K562 (cell line): ENCODE results near the gene TRMT1. TPM values are rescaled to one million over a fixed set of nuclear protein-coding genes. Genes with fewer than 3 reads are reported as not detected.

Experiments used
- ASH1L ChIP-seq: fragments of 450-650 bp; IDR thresholded peaks from 2 replicates; pipeline ENCODE4 v1.6.1; 2018; ENCODE audit warnings: borderline replicate concordance, mild to moderate bottlenecking, low read depth; ENCODE audit not compliant: partially characterized antibody
- BRD9 ChIP-seq: fragments of 450-650 bp; IDR thresholded peaks from 2 replicates; pipeline ENCODE4 v1.6.1; 2018; ENCODE audit warnings: low read depth; ENCODE audit not compliant: partially characterized antibody
- EGR1 ChIP-seq: fragments of 450-650 bp; conservative IDR thresholded peaks from 2 replicates; pipeline ENCODE4 v1.6.1; 2017; ENCODE audit warnings: mild to moderate bottlenecking
- FOXA3 ChIP-seq, 2 experiments: fragments of 450-650 bp in 1 of 2; sonication (generic) in 1 of 2; formaldehyde crosslinking; IDR thresholded peaks in 1 of 2; conservative IDR thresholded peaks in 1 of 2; 2 replicates each; pipeline versions ENCODE4 v1.4.0 to v1.8.0; 2020 to 2022; ENCODE audit warnings: mild to moderate bottlenecking in 2 of 2, missing genetic modification reagents in 1 of 2
- MYC ChIP-seq, 2 experiments: fragments of 250-450 bp in 1 of 2; sonication (Bioruptor Pico) in 1 of 2; IDR thresholded peaks; 2 replicates each; pipeline versions ENCODE4 v1.5.1 to v1.6.1; 2012 to 2021; ENCODE audit warnings: low read depth in 2 of 2, borderline replicate concordance in 1 of 2, improper control_type of control experiment in 1 of 2, low read length in 1 of 2, mild to moderate bottlenecking in 1 of 2, moderate library complexity in 1 of 2
- NR3C1 ChIP-seq: sonication (generic); formaldehyde crosslinking; IDR thresholded peaks from 2 replicates; pipeline ENCODE4 v1.8.1; 2022; ENCODE audit warnings: missing genetic modification reagents
- POLR2A ChIP-seq: fragments of 450-650 bp; conservative IDR thresholded peaks from 2 replicates; pipeline ENCODE4 v1.6.1; 2016
- POLR2B ChIP-seq: fragments of 450-650 bp; IDR thresholded peaks from 2 replicates; pipeline ENCODE4 v1.6.1; 2018; ENCODE audit warnings: low read depth; ENCODE audit not compliant: partially characterized antibody
- SMARCA4 ChIP-seq: fragments of 450-650 bp; IDR thresholded peaks from 2 replicates; pipeline ENCODE4 v1.6.1; 2016
- SUPT5H ChIP-seq: fragments of 450-650 bp; IDR thresholded peaks from 2 replicates; pipeline ENCODE4 v1.6.1; 2016
- TARDBP ChIP-seq: fragments of 450-650 bp; IDR thresholded peaks from 2 replicates; pipeline ENCODE4 v1.6.1; 2016
- ZNF395 ChIP-seq: fragments of 200-800 bp; sonication (Bioruptor generic); IDR thresholded peaks from 2 replicates; pipeline ENCODE4 v1.6.1; 2017; ENCODE audit warnings: missing genetic modification characterization, missing compliant biosample characterization
- ZNF695 ChIP-seq: fragments of 450-650 bp; formaldehyde crosslinking; IDR thresholded peaks from 2 replicates; pipeline ENCODE4 v1.4.0; 2020; ENCODE audit warnings: mild to moderate bottlenecking, moderate library complexity
- polyA plus RNA-seq, 8 experiments: library from polyadenylated mRNA; depleted of rRNA in 4 of 8; stranded (reverse) in 5 of 8; unstranded in 3 of 8; fragments of >200 nt; fragmentation: Nextera tagmentation in 2 of 8; fragmentation: Illumina TruSeq in 1 of 8; extraction: Ambion mirVana in 2 of 8; extraction: Trizol in 1 of 8; gene quantifications; 2 replicates each; pipeline versions ENCODE4 v1.2.1 to v1.2.3, GENCODE V29; 2011 to 2014; ENCODE audit warnings: inconsistent platforms in 1 of 8, missing spikeins in 1 of 8
- total RNA-seq, 7 experiments: library from RNA; depleted of rRNA in 6 of 7; stranded (reverse); fragments of >200 nt in 6 of 7; fragmentation: Illumina TruSeq in 2 of 7; extraction: Trizol in 2 of 7; gene quantifications; 2 replicates each; pipeline versions ENCODE4 v1.2.1 to v1.2.3, GENCODE V29; 2011 to 2021; ENCODE audit warnings: low replicate concordance in 1 of 7
- TF ChIP-seq, protein P1 (sequence below), 2 experiments: IDR thresholded peaks in 1 of 2; conservative IDR thresholded peaks in 1 of 2; 2 replicates each; pipeline ENCODE4 v1.6.1; 2016; ENCODE audit warnings: low read depth in 2 of 2, mild to moderate bottlenecking in 1 of 2, missing compliant biosample characterization in 1 of 2, missing genetic modification characterization in 1 of 2, moderate library complexity in 1 of 2
- TF ChIP-seq, protein P2 (sequence below), 2 experiments: fragments of 450-650 bp in 1 of 2; sonication (generic) in 1 of 2; formaldehyde crosslinking in 1 of 2; IDR thresholded peaks; 2 replicates each; pipeline versions ENCODE4 v1.7.1 to v1.9.0; 2016 to 2022; ENCODE audit warnings: inconsistent platforms in 1 of 2, mild to moderate bottlenecking in 1 of 2, missing genetic modification reagents in 1 of 2

TRMT1 gene
- total and polyA plus RNA-seq, 9 of the 15 experiments (the other 6 are each of a cell fraction or from before 2014, with no cell fraction given): 5.8 to 158 (median 54.3) TPM

DNA sequence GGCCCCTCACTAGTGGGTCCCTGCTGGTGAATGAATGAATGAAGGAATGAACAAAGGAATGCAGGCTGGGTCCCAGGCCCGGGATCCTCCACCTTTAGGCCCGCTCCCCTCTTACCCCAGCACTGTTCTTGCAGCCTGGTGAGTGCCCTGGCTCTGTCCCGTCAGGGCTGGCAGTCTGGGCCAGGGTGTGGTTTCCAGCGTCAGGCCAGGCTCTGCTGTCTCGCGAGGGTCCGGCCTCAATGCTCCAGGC is 14.2 kb downstream of the TRMT1 start (continued):
- TF ChIP-seq, protein P1, sequence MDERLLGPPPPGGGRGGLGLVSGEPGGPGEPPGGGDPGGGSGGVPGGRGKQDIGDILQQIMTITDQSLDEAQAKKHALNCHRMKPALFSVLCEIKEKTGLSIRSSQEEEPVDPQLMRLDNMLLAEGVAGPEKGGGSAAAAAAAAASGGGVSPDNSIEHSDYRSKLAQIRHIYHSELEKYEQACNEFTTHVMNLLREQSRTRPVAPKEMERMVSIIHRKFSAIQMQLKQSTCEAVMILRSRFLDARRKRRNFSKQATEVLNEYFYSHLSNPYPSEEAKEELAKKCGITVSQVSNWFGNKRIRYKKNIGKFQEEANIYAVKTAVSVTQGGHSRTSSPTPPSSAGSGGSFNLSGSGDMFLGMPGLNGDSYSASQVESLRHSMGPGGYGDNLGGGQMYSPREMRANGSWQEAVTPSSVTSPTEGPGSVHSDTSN (CRISPR knock-in tag; IDR thresholded peaks at IDR 0.05; ENCODE audit: low read depth): no peak
- TF ChIP-seq, protein P1 (tag; conservative IDR thresholded peaks at IDR 0.05; ENCODE audit: low read depth): no peak
- TF ChIP-seq FOXA3 (CRISPR knock-in tag; conservative IDR thresholded peaks at IDR 0.05 in 1 of 2, IDR thresholded peaks at IDR 0.05 in 1 of 2): 0 out of 4 replicates have a peak, but pooled peaks of 1 of the 2 experiments have one; percentile 5
- TF ChIP-seq NR3C1 (CRISPR knock-in tag): no peak
- TF ChIP-seq EGR1: no peak
- peak; percentile 29 for TF ChIP-seq BRD9
- TF ChIP-seq SUPT5H: peak; percentile 85
- no peak for TF ChIP-seq ZNF395 (CRISPR knock-in tag)
- TF ChIP-seq POLR2A: peak; percentile 89
- TF ChIP-seq, protein P2, sequence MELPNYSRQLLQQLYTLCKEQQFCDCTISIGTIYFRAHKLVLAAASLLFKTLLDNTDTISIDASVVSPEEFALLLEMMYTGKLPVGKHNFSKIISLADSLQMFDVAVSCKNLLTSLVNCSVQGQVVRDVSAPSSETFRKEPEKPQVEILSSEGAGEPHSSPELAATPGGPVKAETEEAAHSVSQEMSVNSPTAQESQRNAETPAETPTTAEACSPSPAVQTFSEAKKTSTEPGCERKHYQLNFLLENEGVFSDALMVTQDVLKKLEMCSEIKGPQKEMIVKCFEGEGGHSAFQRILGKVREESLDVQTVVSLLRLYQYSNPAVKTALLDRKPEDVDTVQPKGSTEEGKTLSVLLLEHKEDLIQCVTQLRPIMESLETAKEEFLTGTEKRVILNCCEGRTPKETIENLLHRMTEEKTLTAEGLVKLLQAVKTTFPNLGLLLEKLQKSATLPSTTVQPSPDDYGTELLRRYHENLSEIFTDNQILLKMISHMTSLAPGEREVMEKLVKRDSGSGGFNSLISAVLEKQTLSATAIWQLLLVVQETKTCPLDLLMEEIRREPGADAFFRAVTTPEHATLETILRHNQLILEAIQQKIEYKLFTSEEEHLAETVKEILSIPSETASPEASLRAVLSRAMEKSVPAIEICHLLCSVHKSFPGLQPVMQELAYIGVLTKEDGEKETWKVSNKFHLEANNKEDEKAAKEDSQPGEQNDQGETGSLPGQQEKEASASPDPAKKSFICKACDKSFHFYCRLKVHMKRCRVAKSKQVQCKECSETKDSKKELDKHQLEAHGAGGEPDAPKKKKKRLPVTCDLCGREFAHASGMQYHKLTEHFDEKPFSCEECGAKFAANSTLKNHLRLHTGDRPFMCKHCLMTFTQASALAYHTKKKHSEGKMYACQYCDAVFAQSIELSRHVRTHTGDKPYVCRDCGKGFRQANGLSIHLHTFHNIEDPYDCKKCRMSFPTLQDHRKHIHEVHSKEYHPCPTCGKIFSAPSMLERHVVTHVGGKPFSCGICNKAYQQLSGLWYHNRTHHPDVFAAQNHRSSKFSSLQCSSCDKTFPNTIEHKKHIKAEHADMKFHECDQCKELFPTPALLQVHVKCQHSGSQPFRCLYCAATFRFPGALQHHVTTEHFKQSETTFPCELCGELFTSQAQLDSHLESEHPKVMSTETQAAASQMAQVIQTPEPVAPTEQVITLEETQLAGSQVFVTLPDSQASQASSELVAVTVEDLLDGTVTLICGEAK (IDR thresholded peaks at IDR 0.05): no peak
- TF ChIP-seq, protein P2 (CRISPR knock-in tag; IDR thresholded peaks at IDR 0.05): no peak
- no peak for TF ChIP-seq ZNF695 (CRISPR knock-in tag)
- no peak for TF ChIP-seq ASH1L
- no peak for TF ChIP-seq SMARCA4
- peak; percentile 81 for TF ChIP-seq POLR2B
- TF ChIP-seq TARDBP: no peak
- TF ChIP-seq MYC (IDR thresholded peaks at IDR 0.05; ENCODE audit: low read depth, low read length): no peak
- TF ChIP-seq MYC (CRISPR knock-in tag; IDR thresholded peaks at IDR 0.05; ENCODE audit: borderline replicate concordance, low read depth): 0 out of 2 replicates have a peak, but pooled peaks have one; percentile 30
